H1 (cell line): ENCODE measurements around the gene ENPP6. TPM values are rescaled to one million over a fixed set of nuclear protein-coding genes. Genes with fewer than 3 reads are reported as not detected.

Experiments used
- MAX ChIP-seq: IDR thresholded peaks from 2 replicates; pipeline ENCODE4 v1.6.1; 2012; ENCODE audit warnings: inconsistent platforms
- polyA plus RNA-seq, 7 experiments: library from polyadenylated mRNA; depleted of rRNA in 3 of 7; stranded (reverse) in 5 of 7; unstranded in 2 of 7; fragments of >200 nt in 5 of 7; fragments of 200-250 nt in 2 of 7; gene quantifications; 1 replicate in 5 of 7; 2 replicates in 1 of 7; 4 replicates in 1 of 7; pipeline versions ENCODE4 v1.2.1 to v1.2.3, GENCODE V29; 2011 to 2013; ENCODE audit warnings: missing spikeins in 2 of 7, mixed read lengths in 2 of 7
- total RNA-seq: library from RNA; stranded (reverse); fragmentation: NEBNext Ultra II Directional; extraction: Animal tissue kit (Norgen Biotek cat#: 25700); gene quantifications from 2 replicates; pipeline ENCODE4 v1.2.1, GENCODE V29; 2021
- TF ChIP-seq, protein P1 (sequence below): fragments of 300-600 bp; sonication (generic); IDR thresholded peaks from 2 replicates; pipeline ENCODE4 v1.7.1; 2012; ENCODE audit warnings: low read length, moderate library complexity, mild to moderate bottlenecking, inconsistent platforms; ENCODE audit not compliant: insufficient replicate concordance

ENPP6 gene
- total and polyA plus RNA-seq, 2 of the 8 experiments (the other 6 are each of a cell fraction or from before 2014, with no cell fraction given): 0.11 to 0.20 TPM

DNA sequence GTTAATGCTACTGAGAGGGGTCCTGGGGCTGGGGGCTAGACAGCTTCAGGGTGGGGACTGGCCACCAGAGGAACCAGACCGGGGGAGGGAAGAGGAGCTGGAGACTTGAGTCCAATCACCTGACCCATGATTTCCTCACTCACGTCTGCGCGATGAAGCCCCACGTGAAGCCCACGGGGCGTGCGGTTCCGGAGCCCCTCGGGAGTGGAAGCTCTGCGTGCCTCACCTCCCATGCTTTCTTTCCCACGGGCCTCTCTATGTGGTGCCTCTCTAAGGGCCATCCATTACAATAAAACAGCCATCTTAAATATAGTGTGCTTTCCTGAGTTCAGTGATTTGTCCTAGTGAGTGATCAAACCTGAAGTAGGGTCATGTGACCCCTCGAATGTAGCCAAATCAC, 119.9 kb downstream of the ENPP6 start (continued):
- TF ChIP-seq, protein P1, sequence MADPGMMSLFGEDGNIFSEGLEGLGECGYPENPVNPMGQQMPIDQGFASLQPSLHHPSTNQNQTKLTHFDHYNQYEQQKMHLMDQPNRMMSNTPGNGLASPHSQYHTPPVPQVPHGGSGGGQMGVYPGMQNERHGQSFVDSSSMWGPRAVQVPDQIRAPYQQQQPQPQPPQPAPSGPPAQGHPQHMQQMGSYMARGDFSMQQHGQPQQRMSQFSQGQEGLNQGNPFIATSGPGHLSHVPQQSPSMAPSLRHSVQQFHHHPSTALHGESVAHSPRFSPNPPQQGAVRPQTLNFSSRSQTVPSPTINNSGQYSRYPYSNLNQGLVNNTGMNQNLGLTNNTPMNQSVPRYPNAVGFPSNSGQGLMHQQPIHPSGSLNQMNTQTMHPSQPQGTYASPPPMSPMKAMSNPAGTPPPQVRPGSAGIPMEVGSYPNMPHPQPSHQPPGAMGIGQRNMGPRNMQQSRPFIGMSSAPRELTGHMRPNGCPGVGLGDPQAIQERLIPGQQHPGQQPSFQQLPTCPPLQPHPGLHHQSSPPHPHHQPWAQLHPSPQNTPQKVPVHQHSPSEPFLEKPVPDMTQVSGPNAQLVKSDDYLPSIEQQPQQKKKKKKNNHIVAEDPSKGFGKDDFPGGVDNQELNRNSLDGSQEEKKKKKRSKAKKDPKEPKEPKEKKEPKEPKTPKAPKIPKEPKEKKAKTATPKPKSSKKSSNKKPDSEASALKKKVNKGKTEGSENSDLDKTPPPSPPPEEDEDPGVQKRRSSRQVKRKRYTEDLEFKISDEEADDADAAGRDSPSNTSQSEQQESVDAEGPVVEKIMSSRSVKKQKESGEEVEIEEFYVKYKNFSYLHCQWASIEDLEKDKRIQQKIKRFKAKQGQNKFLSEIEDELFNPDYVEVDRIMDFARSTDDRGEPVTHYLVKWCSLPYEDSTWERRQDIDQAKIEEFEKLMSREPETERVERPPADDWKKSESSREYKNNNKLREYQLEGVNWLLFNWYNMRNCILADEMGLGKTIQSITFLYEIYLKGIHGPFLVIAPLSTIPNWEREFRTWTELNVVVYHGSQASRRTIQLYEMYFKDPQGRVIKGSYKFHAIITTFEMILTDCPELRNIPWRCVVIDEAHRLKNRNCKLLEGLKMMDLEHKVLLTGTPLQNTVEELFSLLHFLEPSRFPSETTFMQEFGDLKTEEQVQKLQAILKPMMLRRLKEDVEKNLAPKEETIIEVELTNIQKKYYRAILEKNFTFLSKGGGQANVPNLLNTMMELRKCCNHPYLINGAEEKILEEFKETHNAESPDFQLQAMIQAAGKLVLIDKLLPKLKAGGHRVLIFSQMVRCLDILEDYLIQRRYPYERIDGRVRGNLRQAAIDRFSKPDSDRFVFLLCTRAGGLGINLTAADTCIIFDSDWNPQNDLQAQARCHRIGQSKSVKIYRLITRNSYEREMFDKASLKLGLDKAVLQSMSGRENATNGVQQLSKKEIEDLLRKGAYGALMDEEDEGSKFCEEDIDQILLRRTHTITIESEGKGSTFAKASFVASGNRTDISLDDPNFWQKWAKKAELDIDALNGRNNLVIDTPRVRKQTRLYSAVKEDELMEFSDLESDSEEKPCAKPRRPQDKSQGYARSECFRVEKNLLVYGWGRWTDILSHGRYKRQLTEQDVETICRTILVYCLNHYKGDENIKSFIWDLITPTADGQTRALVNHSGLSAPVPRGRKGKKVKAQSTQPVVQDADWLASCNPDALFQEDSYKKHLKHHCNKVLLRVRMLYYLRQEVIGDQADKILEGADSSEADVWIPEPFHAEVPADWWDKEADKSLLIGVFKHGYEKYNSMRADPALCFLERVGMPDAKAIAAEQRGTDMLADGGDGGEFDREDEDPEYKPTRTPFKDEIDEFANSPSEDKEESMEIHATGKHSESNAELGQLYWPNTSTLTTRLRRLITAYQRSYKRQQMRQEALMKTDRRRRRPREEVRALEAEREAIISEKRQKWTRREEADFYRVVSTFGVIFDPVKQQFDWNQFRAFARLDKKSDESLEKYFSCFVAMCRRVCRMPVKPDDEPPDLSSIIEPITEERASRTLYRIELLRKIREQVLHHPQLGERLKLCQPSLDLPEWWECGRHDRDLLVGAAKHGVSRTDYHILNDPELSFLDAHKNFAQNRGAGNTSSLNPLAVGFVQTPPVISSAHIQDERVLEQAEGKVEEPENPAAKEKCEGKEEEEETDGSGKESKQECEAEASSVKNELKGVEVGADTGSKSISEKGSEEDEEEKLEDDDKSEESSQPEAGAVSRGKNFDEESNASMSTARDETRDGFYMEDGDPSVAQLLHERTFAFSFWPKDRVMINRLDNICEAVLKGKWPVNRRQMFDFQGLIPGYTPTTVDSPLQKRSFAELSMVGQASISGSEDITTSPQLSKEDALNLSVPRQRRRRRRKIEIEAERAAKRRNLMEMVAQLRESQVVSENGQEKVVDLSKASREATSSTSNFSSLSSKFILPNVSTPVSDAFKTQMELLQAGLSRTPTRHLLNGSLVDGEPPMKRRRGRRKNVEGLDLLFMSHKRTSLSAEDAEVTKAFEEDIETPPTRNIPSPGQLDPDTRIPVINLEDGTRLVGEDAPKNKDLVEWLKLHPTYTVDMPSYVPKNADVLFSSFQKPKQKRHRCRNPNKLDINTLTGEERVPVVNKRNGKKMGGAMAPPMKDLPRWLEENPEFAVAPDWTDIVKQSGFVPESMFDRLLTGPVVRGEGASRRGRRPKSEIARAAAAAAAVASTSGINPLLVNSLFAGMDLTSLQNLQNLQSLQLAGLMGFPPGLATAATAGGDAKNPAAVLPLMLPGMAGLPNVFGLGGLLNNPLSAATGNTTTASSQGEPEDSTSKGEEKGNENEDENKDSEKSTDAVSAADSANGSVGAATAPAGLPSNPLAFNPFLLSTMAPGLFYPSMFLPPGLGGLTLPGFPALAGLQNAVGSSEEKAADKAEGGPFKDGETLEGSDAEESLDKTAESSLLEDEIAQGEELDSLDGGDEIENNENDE: no peak
- TF ChIP-seq MAX: no peak
